NT2/D1 (cell line): ENCODE results near the gene MAP3K19.

Experiments used
- DNase-seq: peaks from one replicate; pipeline ENCODE4 v3.0.0-alpha.2; 2011; ENCODE audit warnings: low read depth, low spot score
- H3K27me3 ChIP-seq: 2 replicates; pipeline ENCODE4 v1.6.0; 2011; ENCODE audit warnings: mild to moderate bottlenecking; ENCODE audit not compliant: insufficient read length, insufficient read depth
- H3K36me3 ChIP-seq: 2 replicates; pipeline ENCODE4 v1.6.1; 2011; ENCODE audit warnings: mild to moderate bottlenecking, low read length, mixed read lengths; ENCODE audit not compliant: insufficient read depth, insufficient read length
- H3K4me1 ChIP-seq: 2 replicates; pipeline ENCODE4 v1.5.1; 2011; ENCODE audit not compliant: insufficient read depth, insufficient read length
- H3K4me3 ChIP-seq: 2 replicates; pipeline ENCODE4 v1.5.1; 2011; ENCODE audit warnings: low read depth; ENCODE audit not compliant: insufficient read length
- H3K9ac ChIP-seq: 2 replicates; pipeline ENCODE4 v1.6.0; 2011; ENCODE audit warnings: low read depth; ENCODE audit not compliant: insufficient read length
- H3K9me3 ChIP-seq: 2 replicates; pipeline ENCODE4 v1.5.1; 2011; ENCODE audit warnings: mild to moderate bottlenecking, low read length; ENCODE audit not compliant: insufficient read depth
- SUZ12 ChIP-seq: IDR thresholded peaks from 2 replicates; pipeline ENCODE4 v1.6.1; 2011; ENCODE audit not compliant: insufficient read length, insufficient read depth; ENCODE audit errors: extremely low read depth
- YY1 ChIP-seq: IDR thresholded peaks from 2 replicates; pipeline ENCODE4 v1.6.1; 2011; ENCODE audit not compliant: insufficient read length, insufficient read depth
- ZNF274 ChIP-seq: IDR thresholded peaks from 2 replicates; pipeline ENCODE4 v1.6.1; 2011; ENCODE audit warnings: mild to moderate bottlenecking, low read depth, low read length

MAP3K19 gene

GRCh38 chr2:134919341-134920210 is 127.7 kb downstream of the MAP3K19 start:
- DNase-seq, result peak; percentile 23
- no peak for TF ChIP-seq ZNF274
- no peak for TF ChIP-seq SUZ12
- no peak for TF ChIP-seq YY1
- peak overlapping the region; percentile 100 for H3K9ac ChIP-seq
- no peaks in the 10 kb centered on the region for H3K4me1 ChIP-seq
- no peaks in the 10 kb centered on the region for H3K9me3 ChIP-seq
- no peaks in the 10 kb centered on the region for H3K27me3 ChIP-seq
- peaks cover 38% of the 10 kb centered on the region for H3K36me3 ChIP-seq
- peak overlapping the region; percentile 99 for H3K4me3 ChIP-seq

- Histone ChIP-seq H3K4me3 (peak within 1 kb of the TSS; percentile 99), H3K36me3 (peaks cover 31% of the 10 kb centered on the region), H3K4me1 (no peaks in the 10 kb centered on the region), H3K9ac (peak within 1 kb of the TSS; percentile 100), H3K9me3 (no peaks in the 10 kb centered on the region), H3K27me3 (no peaks in the 10 kb centered on the region)
- peak; percentile 97 for DNase-seq
- no peak for TF ChIP-seq SUZ12
- TF ChIP-seq ZNF274, result no peak
- TF ChIP-seq YY1, result peak; percentile 72
These were observed 128.5 kb downstream of the MAP3K19 start, which contains the start of gene CCNT2 for GRCh38 chr2:134918526-134919340. TSS of gene CCNT2 (plus strand) at chr2:134918822. CDS start at chr2:134918855, 33 bp downstream.

DNA sequence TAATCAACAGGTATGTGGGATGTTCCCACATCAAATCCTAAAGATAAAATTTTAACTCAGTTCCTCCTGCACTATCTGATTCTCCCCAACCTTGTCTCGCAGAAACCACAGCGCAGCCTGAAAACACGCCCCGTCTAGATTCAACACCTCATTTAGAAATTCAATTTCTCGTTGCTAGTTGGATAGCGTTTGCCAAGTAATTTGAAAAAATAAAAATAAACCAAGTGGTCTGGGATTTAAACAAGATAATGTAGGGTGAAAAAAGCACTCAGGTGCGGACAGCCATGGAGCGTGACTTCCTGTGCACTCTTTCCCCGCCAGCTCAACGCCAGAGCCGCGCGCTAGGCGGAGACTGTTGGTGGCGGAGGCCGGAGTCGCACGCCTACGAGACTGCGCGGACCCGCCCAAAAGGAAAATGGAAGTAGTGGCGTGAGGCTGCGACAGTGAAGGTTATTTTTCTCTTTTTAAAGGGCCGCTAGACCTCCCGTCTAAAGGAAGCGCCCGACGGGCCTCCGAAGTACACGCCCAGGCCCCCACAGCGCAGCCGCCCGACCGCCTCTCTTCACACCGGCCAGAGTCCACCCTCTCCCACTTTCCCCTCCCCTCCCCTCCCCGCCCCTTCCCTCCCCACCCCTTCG is 129.2 kb downstream of the MAP3K19 start:
- Histone ChIP-seq H3K4me3 (peak overlapping the region; percentile 47), H3K4me1 (no peaks in the 10 kb centered on the region), H3K36me3 (peaks cover 25% of the 10 kb centered on the region), H3K27me3 (no peaks in the 10 kb centered on the region), H3K9me3 (no peaks in the 10 kb centered on the region), H3K9ac (peak overlapping the region; percentile 65)
- peak; percentile 78 for DNase-seq
- TF ChIP-seq YY1 (no peak), ZNF274 (no peak), SUZ12 (no peak)

GRCh38 chr2:134917360-134917865 is 129.8 kb downstream of the MAP3K19 start:
- H3K4me3 ChIP-seq, result peak overlapping the region; percentile 47
- H3K36me3 ChIP-seq, result peaks cover 25% of the 10 kb centered on the region
- no peaks in the 10 kb centered on the region for H3K4me1 ChIP-seq
- H3K27me3 ChIP-seq, result no peaks in the 10 kb centered on the region
- no peaks in the 10 kb centered on the region for H3K9me3 ChIP-seq
- TF ChIP-seq ZNF274 (no peak), YY1 (no peak), SUZ12 (no peak)
- no peak for DNase-seq
- peak overlapping the region; percentile 65 for H3K9ac ChIP-seq
